PC-9 (cell line): ENCODE data around the gene ITGBL1.

Experiments
- CTCF ChIP-seq: fragments of 200-600 bp; sonication (generic); conservative IDR thresholded peaks from 2 replicates; pipeline ENCODE4 v1.6.1; 2017; ENCODE audit warnings: mixed run types, antibody characterized with exemption, mild to moderate bottlenecking, moderate library complexity
- EZH2 ChIP-seq: fragments of 200-600 bp; sonication (generic); IDR thresholded peaks from 2 replicates; pipeline ENCODE4 v1.8.0; 2017; ENCODE audit warnings: antibody characterized with exemption, low read depth

- TF ChIP-seq CTCF (no peak), EZH2 (no peak)
These were observed 112.8 kb downstream of the ITGBL1 start for GRCh38 chr13:101565317-101565716.
